ENCODE data around the gene AKR1C2.

GRCh38 chr10:5041471-5042023 lies 37.9 kb upstream of the AKR1C2 start:
- TF ChIP-seq POLR2A (IDR thresholded peaks at IDR 0.05) (no peak), CTCF (IDR thresholded peaks at IDR 0.05) (no peak), EP300 (IDR thresholded peaks at IDR 0.05) (no peak)
